Measurements from ENCODE around the gene USP20. TPM values are rescaled to one million over a fixed set of nuclear protein-coding genes. Genes with fewer than 3 reads are reported as not detected.

The USP20 gene
- total and polyA plus RNA-seq, 4 donors: 15.7 to 24.1 (median 21.4) TPM

- H3K36me3 ChIP-seq (ENCODE audit: control insufficient read depth in 4 of 4, insufficient read depth in 4 of 4, low read length in 4 of 4): peaks cover 4 to 27% (median 6%) of the 10 kb centered on the region in 4 donors
- ATAC-seq (ENCODE audit: insufficient read depth, low FRiP score) (no peak), DNase-seq (no peak)
- no peak for TF ChIP-seq CTCF (IDR thresholded peaks at IDR 0.05; ENCODE audit: control extremely low read depth, extremely low read depth)
- no peaks in the 10 kb centered on the region for H3K27me3 ChIP-seq (ENCODE audit: control insufficient read depth in 3 of 3, insufficient read depth in 3 of 3, low read length in 2 of 3)
- H3K4me3 ChIP-seq: no peak overlapping the region
- 89 to 92% methylated on average over 19 of the region's 19 CpGs for WGBS, 2 donors
- no peak overlapping the region for H3K9ac ChIP-seq (ENCODE audit: insufficient read depth in 1 of 2, low read length in 2 of 2)
- H3K4me1 ChIP-seq (ENCODE audit: control insufficient read depth in 5 of 5, insufficient read depth in 5 of 5, low read length in 5 of 5): peaks cover 4 to 38% (median 8%) of the 10 kb centered on the region in 5 donors
- no peaks in the 10 kb centered on the region for H3K9me3 ChIP-seq (ENCODE audit: control insufficient read depth in 4 of 4, insufficient read depth in 3 of 4, low read length in 3 of 4)
- no peak overlapping the region for H3K27ac ChIP-seq (ENCODE audit: low read depth in 1 of 2, low read length in 1 of 2)
Measured at GRCh38 chr9:129881547-129882324, 46.5 kb downstream of the USP20 start.

GRCh38 chr9:129884220-129885017, 49.2 kb downstream of the USP20 start:
- Histone ChIP-seq H3K27ac (ENCODE audit: low read depth in 1 of 2, low read length in 1 of 2) (peak overlapping the region in 1 of 2 donors; percentile 85), H3K36me3 (ENCODE audit: control insufficient read depth in 4 of 4, insufficient read depth in 4 of 4, low read length in 4 of 4) (peaks cover 4 to 20% (median 5%) of the 10 kb centered on the region in 4 donors)
- ATAC-seq (ENCODE audit: insufficient read depth, low FRiP score): peak; percentile 76

GRCh38 chr9:129885018-129885669, 49.9 kb downstream of the USP20 start:
- peaks cover 5 to 36% (median 8%) of the 10 kb centered on the region in 5 donors for H3K4me1 ChIP-seq (ENCODE audit: control insufficient read depth in 5 of 5, insufficient read depth in 5 of 5, low read length in 5 of 5)
- peak; percentile 28 for ATAC-seq (ENCODE audit: insufficient read depth, low FRiP score)
- WGBS, 2 donors: 9 to 18% methylated on average over 25 to 27 of the region's 27 CpGs

More at GRCh38 chr9:129884220-129885017, 49.2 kb downstream of the USP20 start:
- Histone ChIP-seq H3K9ac (ENCODE audit: insufficient read depth in 1 of 2, low read length in 2 of 2) (peak overlapping the region in 1 of 2 donors; percentile 17), H3K4me1 (ENCODE audit: control insufficient read depth in 5 of 5, insufficient read depth in 5 of 5, low read length in 5 of 5) (peaks cover 5 to 38% (median 8%) of the 10 kb centered on the region in 5 donors), H3K27me3 (ENCODE audit: control insufficient read depth in 3 of 3, insufficient read depth in 3 of 3, low read length in 2 of 3) (no peaks in the 10 kb centered on the region), H3K4me3 (no peak overlapping the region), H3K9me3 (ENCODE audit: control insufficient read depth in 4 of 4, insufficient read depth in 3 of 4, low read length in 3 of 4) (no peaks in the 10 kb centered on the region)
- no peak for TF ChIP-seq CTCF (IDR thresholded peaks at IDR 0.05; ENCODE audit: control extremely low read depth, extremely low read depth)
- WGBS, 2 donors: 4 to 7% methylated on average over 24 of the region's 24 CpGs
- DNase-seq: peak; percentile 86 to 93 (median 89)

More at GRCh38 chr9:129885018-129885669, 49.9 kb downstream of the USP20 start:
- DNase-seq: no peak
- peak overlapping the region; percentile 27 to 85 for H3K27ac ChIP-seq (ENCODE audit: low read depth in 1 of 2, low read length in 1 of 2)
- peaks cover 3 to 20% (median 6%) of the 10 kb centered on the region in 4 donors for H3K36me3 ChIP-seq (ENCODE audit: control insufficient read depth in 4 of 4, insufficient read depth in 4 of 4, low read length in 4 of 4)
- H3K9ac ChIP-seq (ENCODE audit: insufficient read depth in 1 of 2, low read length in 2 of 2): no peak overlapping the region
- H3K9me3 ChIP-seq (ENCODE audit: control insufficient read depth in 4 of 4, insufficient read depth in 3 of 4, low read length in 3 of 4): no peaks in the 10 kb centered on the region
- no peak for TF ChIP-seq CTCF (IDR thresholded peaks at IDR 0.05; ENCODE audit: control extremely low read depth, extremely low read depth)
- no peaks in the 10 kb centered on the region for H3K27me3 ChIP-seq (ENCODE audit: control insufficient read depth in 3 of 3, insufficient read depth in 3 of 3, low read length in 2 of 3)
- no peak overlapping the region for H3K4me3 ChIP-seq

Measured in lung (tissue), 12 donors.